Kidney epithelial cell (primary cell): ENCODE data around the gene CLMP. TPM values are rescaled to one million over a fixed set of nuclear protein-coding genes. Genes with fewer than 3 reads are reported as not detected.
A peak's percentile ranks its signal among the peaks of the same experiment; 100 is the strongest.
"Not testable (repeated sequence)": the region's sequence is repeated elsewhere in the genome, so short reads cannot be mapped to it uniquely, and the experiment has no call there.

ENCODE experiments used
- DNase-seq: peaks from one replicate; pipeline ENCODE4 v3.0.0-alpha.2; 2010; ENCODE audit warnings: low read depth
- H3K27me3 ChIP-seq: 2 replicates; pipeline ENCODE4 v1.6.0; 2011; ENCODE audit warnings: low read length; ENCODE audit not compliant: control insufficient read depth, insufficient read depth
- H3K36me3 ChIP-seq: 2 replicates; pipeline ENCODE4 v1.5.1; 2011; ENCODE audit warnings: low read length; ENCODE audit not compliant: control insufficient read depth, insufficient read depth
- H3K4me3 ChIP-seq: 2 replicates; pipeline ENCODE4 v1.5.1; 2011; ENCODE audit warnings: low read depth, mild to moderate bottlenecking, control low read depth, low read length
- CTCF ChIP-seq: IDR thresholded peaks from 2 replicates; pipeline ENCODE4 v1.5.1; 2011; ENCODE audit warnings: mild to moderate bottlenecking, moderate library complexity, low read length, control low read depth, inconsistent platforms; ENCODE audit not compliant: insufficient read depth, poor library complexity, severe bottlenecking
- total RNA-seq: library from RNA; depleted of rRNA; stranded (reverse); fragments of >200 nt; gene quantifications from 2 replicates; pipeline ENCODE4 v1.2.3, GENCODE V29; 2015

Gene CLMP
- total RNA-seq, 1 donor from 2014 or later: 6.4 TPM

- no peak for DNase-seq
- peaks cover 4% of the 10 kb centered on the region for H3K36me3 ChIP-seq
- TF ChIP-seq CTCF: no peak
- no peaks in the 10 kb centered on the region for H3K27me3 ChIP-seq
- peak overlapping the region; percentile 98 for H3K4me3 ChIP-seq
These were observed 131.9 kb downstream of the CLMP start for GRCh38 chr11:123062892-123063825.

- peaks cover 4% of the 10 kb centered on the region for H3K36me3 ChIP-seq
- no peak for TF ChIP-seq CTCF
- peak overlapping the region; percentile 98 for H3K4me3 ChIP-seq
- H3K27me3 ChIP-seq: no peaks in the 10 kb centered on the region
- peak; percentile 96 for DNase-seq
These were observed 132.7 kb downstream of the CLMP start for GRCh38 chr11:123062158-123062891.

- no peak for DNase-seq
These were observed 133.5 kb downstream of the CLMP start, which contains the start of gene HSPA8 for GRCh38 chr11:123061403-123062157. Gene HSPA8 (minus strand): TSS chr11:123062136. CDS start chr11:123061324, 812 bp downstream.

GRCh38 chr11:123060277-123061000, 134.6 kb downstream of the CLMP start:
- no peak for DNase-seq
- Histone ChIP-seq H3K4me3 (peak overlapping the region; percentile 98), H3K27me3 (no peaks in the 10 kb centered on the region), H3K36me3 (peaks cover 7% of the 10 kb centered on the region)
- TF ChIP-seq CTCF: no peak

More at GRCh38 chr11:123061403-123062157, 133.5 kb downstream of the CLMP start, which contains the start of gene HSPA8:
- peaks cover 5% of the 10 kb centered on the region for H3K36me3 ChIP-seq
- TF ChIP-seq CTCF: no peak
- peak within 1 kb of the TSS; percentile 98 for H3K4me3 ChIP-seq
- H3K27me3 ChIP-seq: no peaks in the 10 kb centered on the region

- H3K4me3 ChIP-seq: peak overlapping the region; percentile 98
- not testable (repeated sequence) for H3K36me3 ChIP-seq, H3K27me3 ChIP-seq, DNase-seq
These were observed 135.8 kb downstream of the CLMP start for GRCh38 chr11:123059041-123059920.
